HT-29 (cell line): ENCODE measurements around the gene ARHGAP44. TPM values are rescaled to one million over a fixed set of nuclear protein-coding genes. Genes with fewer than 3 reads are reported as not detected.

ENCODE experiments used
- DNase-seq: peaks from one replicate; pipeline ENCODE4 v3.0.0-alpha.2; 2015; ENCODE audit warnings: low spot score
- total RNA-seq: library from RNA; depleted of rRNA; stranded (reverse); fragments of >200 nt; shearing (Covaris generic); gene quantifications from 2 replicates; pipeline ENCODE4 v1.2.3, GENCODE V29; 2014; rRNA removed

Gene ARHGAP44, protein sequence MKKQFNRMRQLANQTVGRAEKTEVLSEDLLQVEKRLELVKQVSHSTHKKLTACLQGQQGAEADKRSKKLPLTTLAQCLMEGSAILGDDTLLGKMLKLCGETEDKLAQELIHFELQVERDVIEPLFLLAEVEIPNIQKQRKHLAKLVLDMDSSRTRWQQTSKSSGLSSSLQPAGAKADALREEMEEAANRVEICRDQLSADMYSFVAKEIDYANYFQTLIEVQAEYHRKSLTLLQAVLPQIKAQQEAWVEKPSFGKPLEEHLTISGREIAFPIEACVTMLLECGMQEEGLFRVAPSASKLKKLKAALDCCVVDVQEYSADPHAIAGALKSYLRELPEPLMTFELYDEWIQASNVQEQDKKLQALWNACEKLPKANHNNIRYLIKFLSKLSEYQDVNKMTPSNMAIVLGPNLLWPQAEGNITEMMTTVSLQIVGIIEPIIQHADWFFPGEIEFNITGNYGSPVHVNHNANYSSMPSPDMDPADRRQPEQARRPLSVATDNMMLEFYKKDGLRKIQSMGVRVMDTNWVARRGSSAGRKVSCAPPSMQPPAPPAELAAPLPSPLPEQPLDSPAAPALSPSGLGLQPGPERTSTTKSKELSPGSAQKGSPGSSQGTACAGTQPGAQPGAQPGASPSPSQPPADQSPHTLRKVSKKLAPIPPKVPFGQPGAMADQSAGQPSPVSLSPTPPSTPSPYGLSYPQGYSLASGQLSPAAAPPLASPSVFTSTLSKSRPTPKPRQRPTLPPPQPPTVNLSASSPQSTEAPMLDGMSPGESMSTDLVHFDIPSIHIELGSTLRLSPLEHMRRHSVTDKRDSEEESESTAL
- 1.2 TPM in 1 of 2 replicates, not detected in the other for total RNA-seq

DNA sequence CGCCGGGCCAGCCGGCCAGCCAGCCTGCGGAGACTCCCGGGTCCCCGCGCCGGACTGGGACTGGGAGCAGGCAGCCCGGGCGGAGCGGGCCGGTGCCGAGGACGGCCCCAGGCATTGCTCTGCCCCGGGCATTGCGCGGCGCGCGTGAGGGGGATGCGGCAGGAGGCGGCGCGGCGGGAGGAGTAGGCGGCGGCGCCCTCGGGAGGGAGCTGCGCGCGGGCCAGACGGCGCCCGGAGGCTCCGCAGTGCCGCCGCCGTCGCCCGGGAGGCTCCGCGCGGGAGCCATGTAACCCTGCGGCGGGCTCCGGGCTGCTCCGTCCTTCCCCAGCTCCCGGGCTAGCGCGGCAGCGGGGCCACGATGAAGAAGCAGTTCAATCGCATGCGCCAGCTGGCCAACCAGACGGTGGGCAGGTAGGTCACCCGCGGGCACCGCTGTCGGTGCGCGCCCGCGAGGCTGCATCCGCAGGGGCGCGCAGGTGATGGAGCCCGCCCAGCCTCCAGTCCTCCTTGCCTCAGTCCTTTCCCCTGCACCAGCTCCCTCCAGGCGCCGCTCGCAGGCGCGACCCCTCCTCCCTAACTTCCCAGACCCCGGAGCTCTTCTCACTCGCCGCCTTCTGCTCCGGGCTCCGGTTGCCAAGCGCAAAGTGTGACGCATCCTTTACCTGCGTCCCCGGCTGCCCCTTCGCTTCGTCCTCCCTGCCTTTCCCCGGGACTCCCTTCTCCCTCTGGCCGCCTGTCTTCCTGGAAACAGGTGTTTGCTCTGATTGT lies at the start of gene ARHGAP44:
ARHGAP44 (plus strand) TSS at position 18 of the 768 bp plus-strand sequence; CDS start at position 359, 341 bp downstream.
- DNase-seq = peak; percentile 7

DNA sequence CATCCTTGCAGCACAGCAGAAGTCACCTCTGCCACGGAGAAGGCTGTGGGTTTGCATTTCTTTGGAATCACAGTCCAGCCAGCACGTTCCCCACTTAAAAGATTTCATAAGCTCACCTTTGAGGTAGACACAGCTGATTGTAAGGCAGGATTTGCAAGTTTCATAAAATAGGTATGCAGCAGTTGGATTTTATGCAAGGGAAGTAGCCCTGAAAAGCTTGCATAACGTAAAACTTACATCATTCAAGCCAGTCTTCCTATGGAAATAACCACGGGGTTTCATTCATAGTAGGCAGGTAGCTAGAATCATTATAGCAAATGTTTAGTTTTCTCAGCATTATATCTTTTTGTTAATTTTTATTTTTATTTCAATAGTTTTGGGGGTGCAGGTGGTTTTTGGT lies 49.8 kb upstream of the ARHGAP44 start:
- no peak for DNase-seq

DNA sequence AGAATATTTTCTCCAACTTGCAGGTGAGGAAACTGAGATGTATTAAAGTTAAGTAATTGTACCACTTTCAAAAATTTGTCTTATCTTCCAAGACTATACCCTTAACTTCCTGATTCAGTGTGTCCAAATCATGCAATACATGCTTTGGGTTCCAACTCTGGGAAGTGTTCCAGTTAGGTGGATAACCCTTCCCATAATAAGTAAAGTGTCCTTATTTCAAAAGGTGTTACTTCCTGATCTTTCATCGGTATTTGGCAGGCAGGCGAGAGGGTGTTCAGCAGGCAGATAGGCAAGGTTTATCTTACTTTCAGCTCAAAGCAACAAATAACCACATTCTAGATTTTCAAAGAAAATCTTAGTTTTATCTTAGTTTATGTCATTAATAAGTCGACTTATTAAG lies 46.3 kb upstream of the ARHGAP44 start:
- DNase-seq = no peak

DNA sequence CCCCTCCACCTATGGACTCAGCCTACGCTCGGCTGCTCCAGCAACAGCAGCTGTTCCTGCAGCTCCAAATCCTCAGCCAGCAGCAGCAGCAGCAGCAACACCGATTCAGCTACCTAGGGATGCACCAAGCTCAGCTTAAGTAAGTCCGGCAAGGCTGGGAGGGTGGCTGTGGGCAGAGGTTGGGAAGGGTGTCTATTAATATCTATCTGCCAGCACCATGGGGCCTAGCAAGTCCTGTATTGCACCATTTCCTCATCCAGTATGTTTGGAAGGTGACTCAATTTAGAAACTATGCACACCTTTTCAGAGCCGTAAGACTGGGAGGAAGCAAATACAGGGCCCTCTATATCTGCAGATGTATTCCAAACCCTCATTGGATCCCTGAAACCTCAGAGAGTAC lies 45.0 kb upstream of the ARHGAP44 start:
- no peak for DNase-seq

DNA sequence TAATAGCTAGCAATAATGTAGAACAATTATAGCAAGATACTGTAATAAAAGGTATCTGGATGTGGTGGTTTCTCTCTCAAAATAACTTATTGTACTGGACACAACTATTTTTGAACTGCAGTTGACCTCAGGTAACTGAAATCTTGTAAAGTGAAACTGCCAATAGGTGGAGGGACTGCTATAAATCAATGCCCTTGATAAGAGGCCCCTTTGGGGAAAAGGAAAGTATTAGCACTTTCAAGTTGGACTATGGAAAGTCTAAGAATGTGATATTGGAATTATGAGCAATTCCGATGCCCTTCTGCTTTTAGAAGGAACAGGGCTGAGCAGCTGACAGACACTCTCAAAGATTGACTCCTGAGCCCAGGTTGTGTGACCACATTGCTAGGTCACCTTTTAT lies 44.5 kb upstream of the ARHGAP44 start:
- DNase-seq = no peak

DNA sequence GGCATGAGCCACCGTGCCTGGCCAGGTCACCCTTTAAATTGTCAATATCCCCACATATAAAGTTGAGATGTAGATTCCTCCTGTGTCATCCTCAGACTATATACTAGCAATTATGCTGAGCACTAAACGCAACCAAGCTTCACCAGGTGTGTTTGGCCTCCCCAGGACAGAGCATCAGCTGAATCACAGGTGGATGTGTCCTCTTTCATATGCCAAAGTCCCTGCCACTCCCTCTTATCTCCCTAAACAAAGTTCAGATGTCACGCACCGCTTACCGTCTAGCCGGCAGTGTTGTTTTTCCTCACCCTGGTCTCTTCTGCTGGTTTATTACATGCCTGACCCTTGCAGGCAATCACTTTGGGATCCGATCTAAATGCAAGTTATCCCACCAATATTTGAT lies 43.8 kb upstream of the ARHGAP44 start:
- no peak for DNase-seq

DNA sequence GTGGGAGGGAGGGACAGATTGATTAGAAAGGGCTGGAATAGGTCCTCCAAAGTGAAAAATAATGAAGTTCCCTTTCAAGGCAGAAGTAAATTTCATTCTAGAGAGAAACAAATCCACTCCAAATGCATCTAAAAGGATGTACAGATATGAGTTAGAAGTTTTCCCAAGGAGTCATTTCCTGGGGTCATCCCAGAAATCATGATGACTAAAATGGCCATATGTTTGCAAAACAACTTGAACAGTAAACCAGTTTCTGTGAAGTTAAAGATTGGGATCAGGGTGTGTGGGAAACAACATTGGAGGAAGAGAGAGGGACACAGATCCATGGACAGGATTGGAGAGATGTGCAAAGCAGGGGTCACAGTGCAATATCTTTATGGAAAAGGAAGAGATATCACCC lies 32.5 kb upstream of the ARHGAP44 start:
- no peak for DNase-seq

DNA sequence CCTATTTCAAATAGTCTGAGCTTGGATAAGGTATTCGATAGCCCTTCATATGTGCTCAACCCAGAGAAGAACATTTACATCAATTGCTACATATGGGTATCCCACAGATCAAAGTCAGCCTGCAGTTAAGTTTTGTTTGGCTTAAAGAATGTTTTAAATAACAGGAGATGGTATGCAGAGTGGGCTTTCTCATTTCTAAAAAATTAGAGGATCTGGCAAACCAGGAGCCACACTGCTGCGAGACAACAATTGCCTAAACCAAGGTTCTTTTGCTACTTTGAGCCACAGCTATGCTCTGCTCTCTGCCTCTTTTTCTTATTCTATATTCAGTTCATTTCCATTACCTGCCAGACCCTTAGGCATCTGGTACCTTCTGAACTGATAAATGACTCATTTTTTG lies 30.2 kb upstream of the ARHGAP44 start:
- DNase-seq = no peak

DNA sequence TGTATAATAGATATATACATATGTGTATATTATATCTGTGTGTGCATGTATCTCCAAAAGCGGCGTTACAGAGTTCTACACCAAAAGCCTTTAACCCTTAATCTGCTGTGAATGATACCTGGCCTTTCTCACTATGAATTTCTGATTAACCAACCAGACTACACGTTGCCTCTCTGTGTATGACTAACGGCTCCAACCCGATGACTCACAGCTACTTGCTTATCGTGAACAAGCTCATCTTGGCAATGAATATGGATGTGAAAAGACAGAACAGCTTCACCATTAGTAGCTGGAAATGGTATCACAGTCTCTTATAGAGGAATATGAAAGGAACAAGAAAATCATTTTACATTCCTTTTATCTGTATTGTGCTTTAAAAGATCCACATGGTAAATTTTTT lies 23.8 kb upstream of the ARHGAP44 start:
- DNase-seq = no peak

DNA sequence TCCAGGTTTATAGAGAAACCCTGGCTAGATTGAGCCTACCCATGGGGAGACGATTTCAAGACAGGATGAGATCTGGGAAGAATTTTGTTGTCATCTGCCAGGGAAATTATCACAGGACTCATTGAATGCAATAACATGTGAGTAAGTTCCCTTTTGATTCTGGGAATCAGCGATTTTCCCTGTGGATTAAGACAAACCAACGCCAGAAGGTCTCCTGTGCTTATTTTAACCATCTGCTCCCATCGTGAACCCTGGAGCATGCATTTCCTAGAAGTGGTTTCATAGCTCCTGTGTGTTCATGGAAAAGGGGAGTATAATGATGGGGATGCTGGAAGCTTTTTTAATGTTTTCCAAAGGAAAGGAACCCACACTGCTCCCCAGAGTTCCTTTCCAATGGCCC lies 21.0 kb upstream of the ARHGAP44 start:
- no peak for DNase-seq

DNA sequence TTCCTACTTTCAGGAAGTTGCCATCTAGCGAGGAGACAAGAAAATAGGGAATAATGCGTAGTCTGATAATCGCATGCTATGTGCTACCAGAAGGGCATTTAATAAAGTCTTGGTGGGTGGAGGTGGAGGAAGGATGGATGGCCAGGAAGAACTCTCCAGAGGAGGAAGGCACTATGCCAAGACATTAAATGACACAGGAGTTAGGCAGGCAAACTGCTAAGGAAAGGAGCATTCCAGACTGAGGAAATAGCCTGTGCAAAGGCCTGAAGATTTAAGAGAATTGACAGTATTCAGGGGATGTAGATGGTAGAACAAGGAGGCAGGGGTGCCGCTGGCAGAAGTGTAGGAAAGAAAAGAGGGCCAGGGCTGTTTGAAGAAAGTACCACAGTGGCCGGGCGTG lies 19.3 kb upstream of the ARHGAP44 start:
- DNase-seq = no peak

DNA sequence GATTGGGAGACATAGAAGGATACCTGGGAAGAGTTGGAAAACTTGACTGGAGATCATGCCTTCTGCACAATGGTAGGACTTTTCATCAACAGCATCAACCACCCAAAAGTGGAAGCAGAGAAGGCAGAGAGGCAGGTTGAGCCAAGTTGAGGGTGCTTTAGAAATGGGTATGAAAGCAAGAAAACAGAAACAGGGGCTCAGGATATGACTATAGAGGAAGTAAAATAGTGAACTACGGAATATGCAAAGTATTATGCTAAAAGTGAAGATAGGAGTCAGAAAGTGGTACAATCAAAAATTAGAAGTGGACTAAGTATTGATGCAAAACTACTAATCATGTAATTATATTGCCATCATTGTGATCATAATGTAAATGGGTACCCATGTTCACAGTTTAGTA lies 16.1 kb upstream of the ARHGAP44 start:
- no peak for DNase-seq

DNA sequence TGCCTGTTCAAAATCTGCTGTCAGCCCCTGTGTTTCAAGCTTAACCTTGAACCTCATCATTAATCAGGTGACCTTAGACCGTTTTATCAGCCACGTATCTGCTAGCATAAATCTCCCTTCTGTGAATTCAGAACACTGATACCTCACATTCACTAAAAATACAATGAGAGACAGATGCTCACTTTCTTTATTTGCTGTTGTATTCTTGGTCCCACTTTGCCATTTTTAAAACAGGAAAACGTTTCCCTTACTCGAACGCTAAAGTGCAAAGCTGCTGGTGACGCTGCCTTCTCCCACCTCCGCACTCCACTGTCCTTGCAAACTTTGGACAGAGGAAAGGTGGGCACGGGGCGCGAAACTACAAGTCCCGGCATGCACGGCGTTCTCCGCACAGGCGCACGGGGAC lies 220 bp upstream of the ARHGAP44 start:
- no peak for DNase-seq

DNA sequence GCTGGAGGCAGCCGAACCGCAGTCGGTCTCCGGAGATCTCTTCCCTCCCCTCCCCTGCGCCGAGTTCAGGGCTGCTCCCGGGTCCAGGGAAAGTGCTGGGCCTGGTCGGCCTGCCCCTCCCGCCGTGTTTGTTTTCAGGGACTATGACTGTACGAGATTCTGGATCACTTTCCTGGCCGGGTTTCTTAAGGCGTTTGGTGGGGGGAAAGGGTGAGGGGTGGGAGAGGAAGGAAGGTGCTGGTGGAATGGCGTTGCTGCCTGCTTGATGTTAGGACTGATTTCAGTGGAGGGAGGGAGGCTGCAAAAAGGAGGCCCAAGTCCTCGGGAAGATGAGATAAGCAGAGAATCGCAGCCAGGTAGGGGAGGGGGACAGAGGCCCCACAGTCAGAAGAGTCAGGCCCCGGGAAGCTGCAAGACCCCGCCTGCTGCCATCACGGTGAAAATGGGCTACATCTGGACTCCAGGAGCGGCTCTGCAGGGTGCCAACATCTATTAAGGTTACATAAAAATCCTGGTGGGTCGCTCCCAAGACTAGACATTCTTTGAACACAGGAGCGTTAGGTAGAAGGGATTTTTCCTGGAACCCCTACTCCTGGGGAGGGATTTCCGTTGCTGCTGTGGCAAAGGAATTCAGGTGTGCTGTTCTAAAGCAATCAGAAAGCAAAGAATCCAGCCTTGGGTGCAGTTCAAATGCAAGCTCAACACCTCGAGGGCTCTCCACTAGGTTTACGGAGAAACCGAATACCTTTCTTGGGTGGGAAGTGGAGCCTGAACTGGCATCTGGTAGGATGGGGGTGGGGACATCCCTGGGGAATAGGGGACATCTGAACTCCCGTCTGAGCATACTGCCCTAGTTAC lies 1.2 kb downstream of the ARHGAP44 start:
- no peak for DNase-seq

DNA sequence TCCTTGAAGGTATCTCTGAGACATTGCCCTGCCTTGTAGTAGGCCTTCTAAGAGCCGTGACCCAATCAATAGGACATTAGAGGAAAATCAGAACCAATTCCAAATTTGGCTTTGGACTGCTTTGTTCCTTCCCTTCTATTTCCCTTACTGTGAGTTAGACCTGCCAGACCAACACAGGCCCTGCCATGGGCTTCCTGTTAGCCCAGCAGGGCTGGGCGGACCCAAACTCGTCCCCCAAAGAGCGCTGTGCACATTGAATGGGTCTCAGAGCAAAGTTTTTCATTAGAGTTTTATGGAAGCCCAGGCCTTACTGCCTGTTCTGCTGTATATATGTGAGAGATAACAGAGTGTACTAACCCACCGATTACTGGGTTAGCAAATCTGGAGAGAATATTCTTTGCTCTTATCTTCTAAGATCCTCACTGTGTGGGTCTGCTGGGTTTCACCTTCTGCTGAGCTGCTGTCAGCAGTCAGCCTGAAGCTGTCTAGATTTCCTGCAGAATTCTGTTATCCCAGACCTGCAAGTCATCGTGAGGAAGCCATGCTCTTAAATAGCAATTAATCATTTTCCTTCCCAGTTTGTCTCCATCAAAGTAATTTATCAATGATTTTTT lies 5.7 kb downstream of the ARHGAP44 start:
- no peak for DNase-seq

DNA sequence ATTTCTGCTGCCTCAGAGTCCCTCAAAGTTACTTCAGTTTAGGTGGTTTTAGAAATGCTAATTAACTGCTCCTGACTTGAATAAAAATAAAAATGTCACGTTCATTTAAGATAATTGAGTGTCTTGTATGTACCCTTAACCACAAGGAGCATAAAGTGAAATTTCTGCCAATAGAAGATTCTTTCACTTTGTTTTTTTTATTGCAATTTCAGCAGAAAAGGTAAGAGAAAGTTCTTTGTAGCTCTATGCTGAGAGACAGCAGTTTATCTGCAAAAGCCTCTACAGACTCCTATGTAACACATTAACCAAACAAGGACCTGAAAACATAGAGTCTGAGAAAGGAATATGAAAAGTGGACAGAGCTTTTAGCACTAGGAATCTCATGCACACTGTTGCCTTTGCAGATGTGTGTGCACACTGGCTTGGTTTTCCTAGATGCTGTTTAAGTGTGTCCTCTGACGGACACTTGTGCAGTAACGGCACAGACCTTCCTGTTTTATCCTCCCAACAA lies 11.6 kb downstream of the ARHGAP44 start:
- no peak for DNase-seq

DNA sequence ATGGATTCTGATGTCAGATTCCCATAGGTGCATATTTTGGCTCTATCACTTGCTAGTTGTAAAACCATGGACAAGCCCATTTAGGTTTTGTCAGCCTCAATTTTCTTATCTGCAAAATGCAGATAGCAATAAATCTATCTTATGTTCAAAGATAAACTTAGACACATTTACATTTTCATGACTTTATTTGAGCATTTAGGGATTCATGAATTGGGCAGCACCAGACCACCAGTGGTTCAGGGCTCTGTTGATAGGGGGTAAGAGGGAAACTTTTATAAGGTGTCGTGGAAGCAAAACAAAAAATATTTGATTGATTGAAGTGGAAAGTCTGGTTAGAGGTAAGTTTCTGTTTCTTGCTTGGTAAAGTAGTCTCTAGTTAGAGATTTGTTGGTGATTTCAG lies 17.3 kb downstream of the ARHGAP44 start:
- no peak for DNase-seq

DNA sequence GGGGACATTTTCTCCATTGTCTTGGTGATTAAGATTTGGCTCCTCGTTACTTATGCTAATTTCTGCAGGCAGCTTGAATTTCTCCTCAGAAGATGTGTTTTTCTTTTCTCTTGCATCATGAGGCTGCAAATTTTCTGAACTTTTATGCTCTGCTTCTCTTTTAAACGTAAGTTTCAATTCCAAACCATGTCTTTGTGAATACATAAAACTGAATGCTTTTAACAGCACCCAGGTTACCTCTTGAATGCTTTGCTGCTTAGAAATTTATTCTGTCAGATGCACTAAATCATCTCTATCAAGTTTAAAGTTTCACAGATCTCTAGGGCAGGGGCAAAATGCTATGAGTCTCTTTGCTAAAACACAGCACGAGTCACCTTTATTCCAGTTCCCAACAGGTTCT lies 19.4 kb downstream of the ARHGAP44 start:
- DNase-seq = no peak

DNA sequence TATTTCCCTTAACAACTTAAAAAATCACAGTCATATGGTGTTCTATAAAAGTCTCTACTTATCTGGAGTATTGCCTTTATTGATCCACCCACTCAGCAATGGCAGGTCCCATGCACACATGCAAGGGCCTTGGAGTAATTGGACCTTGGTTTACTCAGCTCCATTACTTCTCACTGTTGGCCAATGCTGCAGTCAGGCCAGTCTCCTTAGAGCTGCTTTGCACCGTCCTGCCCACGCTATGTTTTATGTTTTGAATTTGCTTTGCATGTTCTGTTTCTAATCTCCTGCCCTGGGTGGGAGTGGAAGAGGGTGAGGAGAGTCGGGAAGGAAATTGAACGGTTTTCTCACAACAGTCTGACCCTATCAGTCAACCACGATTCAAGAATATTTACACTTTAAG lies 23.6 kb downstream of the ARHGAP44 start:
- no peak for DNase-seq

DNA sequence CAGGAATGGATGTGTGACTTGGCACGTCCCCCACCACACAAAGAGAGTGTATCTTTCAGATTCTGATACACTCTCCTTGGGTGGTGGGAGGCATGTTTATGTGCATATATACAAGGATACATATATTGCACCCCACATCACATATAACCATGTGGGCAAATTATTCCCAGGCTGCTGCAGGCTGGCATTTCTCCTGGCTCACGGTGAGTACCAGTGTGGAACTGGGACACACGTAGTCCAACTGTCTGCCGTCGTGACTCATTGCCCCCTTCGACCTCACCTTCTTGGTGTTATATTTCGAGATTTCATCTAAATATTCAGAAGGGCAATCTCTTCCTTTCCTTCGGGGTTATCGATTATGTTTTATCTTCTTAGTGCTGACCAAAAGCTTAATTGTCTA lies 24.4 kb downstream of the ARHGAP44 start:
- no peak for DNase-seq
